GM19438 (cell line): ENCODE results near the gene HSD17B8.

Experiments used
- ATAC-seq: cut with Tn5 transposase; IDR thresholded peaks from one replicate; pipeline ENCODE4 v1.9.1; 2021; ENCODE audit warnings: low read depth; ENCODE audit not compliant: unreplicated experiment

HSD17B8 gene

DNA sequence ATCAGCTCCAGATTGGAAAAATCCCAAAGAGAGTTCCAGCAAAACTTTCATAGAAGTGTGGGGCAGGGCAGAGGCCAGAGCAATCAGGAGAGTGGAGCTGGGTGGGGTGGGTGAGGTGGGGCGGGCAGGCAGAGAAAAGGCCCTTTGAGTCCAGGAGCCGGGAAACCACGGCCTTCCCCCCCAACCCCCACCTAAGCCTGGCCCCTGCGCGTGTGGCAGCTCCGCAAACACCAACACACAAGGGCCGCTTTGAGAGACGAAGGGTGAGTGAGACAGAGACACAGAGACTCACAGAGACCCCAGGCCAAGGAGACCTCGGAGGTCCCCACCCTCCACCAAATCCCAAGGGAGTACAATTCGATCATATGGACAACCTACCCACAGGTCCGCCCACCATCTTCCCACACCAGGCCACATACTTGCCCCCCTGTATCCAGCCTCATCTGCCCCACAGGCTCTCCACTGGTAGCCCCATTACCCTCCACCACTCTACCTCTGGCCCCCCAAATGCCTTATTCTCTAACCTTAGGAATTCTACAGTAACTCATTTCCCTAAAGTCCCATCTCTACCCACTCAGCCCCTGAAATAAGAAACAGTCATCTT is 13.8 kb upstream of the HSD17B8 start:
- ATAC-seq, result no peak

- no peak for ATAC-seq
Observed at GRCh38 chr6:33191383-33192104, 12.9 kb upstream of the HSD17B8 start.

- ATAC-seq, result no peak
Observed at GRCh38 chr6:33192105-33192646, 12.3 kb upstream of the HSD17B8 start, which contains the start of gene COL11A2. TSS of gene COL11A2 (minus strand) at chr6:33192467. CDS start at chr6:33192240, 227 bp downstream.

DNA sequence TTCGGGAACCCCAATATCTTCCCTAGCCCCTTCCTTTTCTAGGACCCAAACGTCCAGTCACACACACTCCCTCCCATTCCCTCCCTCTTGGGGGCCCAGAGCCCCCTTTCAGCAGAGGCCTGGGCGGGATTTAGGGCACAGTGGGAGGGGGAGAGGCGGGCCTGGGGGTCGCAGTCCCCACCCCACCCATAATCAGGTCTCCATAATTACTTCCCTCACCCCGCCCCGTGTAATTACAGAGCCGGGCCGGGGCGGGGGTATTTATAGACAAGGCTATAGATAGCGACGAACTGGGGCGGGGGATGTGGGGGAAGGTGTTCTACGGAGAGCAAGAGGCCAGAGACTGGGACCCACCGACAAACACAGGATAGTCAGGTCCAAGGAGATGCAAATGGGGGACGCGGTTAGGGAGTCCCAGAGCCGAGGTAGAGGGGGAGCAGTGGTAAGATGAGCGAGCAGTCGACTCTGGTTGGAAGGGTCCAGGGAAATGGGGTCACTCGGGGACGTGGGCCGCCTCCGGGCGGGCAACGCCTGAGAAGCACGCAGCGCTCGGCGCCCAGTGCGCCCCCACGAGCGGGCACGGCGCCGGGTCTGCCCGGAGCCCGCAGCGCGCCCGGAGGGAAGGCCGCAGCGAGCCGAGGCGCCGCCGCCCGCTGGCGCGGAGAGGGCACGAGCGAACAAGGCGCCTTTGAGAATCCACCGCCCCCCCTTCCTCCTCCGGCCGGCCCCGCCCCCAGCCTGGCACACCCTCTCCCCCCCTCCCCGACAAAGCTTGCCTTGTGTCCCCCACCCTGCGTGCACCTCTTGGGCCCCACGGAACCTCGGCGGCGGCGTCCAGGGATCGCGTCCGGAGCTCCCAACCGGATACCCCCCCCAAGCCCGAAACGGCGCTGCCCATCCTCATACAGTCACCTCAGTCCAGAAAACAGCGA is 11.5 kb upstream of the HSD17B8 start:
- no peak for ATAC-seq

- no peak for ATAC-seq
Observed at GRCh38 chr6:33193619-33194018, 10.8 kb upstream of the HSD17B8 start.

GRCh38 chr6:33194431-33194979 is 9.9 kb upstream of the HSD17B8 start:
- ATAC-seq, result no peak

DNA sequence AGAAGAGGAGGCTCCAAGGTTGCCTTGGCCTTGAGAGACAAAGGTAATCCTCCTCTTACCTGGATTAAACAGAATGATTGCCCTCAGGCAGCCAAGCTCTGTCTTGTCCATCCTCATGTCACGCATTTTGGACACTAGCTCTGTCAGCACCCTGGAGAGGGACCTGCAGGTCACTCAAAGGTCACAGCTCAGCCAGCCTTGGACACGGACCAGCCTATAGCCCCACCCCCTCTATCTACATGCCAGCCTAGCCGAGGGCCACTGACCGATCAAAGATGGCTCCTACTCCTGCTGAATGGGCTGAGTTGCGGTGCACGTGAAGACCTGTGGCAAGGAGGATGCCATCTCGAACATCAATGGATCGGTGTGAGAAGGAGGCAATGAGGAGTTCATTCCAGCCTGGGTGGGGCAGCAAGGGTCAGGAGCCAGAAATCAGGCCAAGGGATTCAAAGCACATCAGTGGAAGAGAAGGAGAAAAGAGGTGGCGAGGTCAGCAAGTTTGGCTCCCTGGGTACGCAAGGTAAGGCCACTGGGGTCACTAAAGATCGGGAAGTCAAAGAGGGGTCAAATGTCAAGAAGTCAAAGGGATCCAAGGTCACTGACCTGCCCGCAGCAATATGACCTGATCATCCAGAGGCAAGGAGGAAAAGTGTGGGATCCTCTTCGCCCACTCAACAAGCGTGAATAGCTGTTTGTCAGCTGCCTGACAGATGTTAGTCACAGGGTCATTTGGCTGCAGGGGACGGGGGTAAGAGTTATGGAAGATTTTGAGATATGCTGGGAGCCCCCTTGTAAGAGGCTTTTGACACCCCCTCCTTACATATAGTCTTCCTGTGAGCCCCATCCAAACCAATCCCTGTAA is 8.9 kb upstream of the HSD17B8 start:
- ATAC-seq, result no peak

DNA sequence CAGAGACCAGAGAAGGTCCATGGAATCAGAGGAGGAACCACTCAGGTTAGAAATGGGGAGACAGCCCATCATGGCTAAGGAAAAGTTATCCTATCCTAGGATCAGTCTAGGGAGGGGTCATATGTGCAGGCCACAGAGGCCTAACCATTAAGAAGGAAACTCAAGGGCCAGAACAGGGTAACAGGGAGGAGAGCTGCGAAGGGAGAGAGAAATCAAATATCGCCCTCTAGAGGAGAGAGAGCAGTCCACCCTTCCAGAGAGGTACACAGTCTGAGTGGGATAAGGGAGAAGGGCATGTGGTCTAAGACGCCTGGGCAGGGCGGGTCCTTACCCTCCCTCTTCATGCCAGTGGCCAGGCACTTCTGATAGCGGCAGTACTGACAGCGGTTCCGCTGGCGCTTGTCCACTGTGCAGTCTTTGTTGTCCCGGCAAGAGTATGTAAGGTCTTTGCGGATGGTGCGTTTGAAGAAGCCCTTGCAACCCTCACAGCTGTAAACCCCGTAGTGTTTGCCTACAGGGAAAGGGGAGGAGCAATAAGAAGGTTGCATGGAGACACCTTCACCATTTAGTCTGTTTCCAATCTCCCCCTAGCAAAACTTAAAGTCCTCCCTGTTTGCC is 6.9 kb upstream of the HSD17B8 start:
- no peak for ATAC-seq

GRCh38 chr6:33198159-33198852 is 6.1 kb upstream of the HSD17B8 start:
- no peak for ATAC-seq

- ATAC-seq, result no peak
Observed at GRCh38 chr6:33198853-33199436, 5.5 kb upstream of the HSD17B8 start.

DNA sequence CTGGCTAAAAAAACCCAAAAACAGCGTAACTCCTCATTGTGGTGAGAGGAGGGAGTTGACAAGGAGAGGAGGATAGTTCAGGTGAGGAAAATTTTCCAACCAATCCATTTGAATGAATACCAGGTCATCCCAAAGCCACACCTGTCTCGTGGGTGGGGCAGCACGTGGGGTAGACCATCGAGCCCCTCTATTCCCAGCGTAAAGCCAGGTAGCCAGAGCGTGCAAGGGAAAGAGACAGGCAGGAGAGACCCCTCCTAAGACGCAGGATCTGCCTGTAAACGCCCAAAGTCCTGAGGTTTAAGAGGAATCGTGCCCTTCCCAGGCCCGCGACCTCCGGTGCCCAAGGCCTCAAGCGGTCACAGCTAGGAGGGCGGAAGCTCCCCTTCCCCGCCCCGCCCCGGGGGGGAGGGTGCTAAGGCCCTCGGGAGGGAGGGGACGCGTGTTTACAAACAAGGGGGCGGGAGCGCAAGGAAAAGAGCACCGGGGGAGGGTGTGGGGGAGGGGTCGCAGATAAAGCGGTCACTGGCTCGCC is 4.7 kb upstream of the HSD17B8 start:
- ATAC-seq, result peak; percentile 13

- ATAC-seq, result peak; percentile 53
Observed at GRCh38 chr6:33200219-33201146, 4.0 kb upstream of the HSD17B8 start, which contains the start of the genes RXRB and SLC39A7. TSS of gene RXRB (minus strand) at chr6:33200665. CDS start at chr6:33200476, 189 bp downstream. TSS of gene SLC39A7 (plus strand) at chr6:33200867. CDS start at chr6:33201246, 379 bp downstream.

GRCh38 chr6:33201147-33201545 is 3.3 kb upstream of the HSD17B8 start:
- ATAC-seq, result no peak

- no peak for ATAC-seq
Observed at GRCh38 chr6:33201935-33202334, 2.5 kb upstream of the HSD17B8 start.

DNA sequence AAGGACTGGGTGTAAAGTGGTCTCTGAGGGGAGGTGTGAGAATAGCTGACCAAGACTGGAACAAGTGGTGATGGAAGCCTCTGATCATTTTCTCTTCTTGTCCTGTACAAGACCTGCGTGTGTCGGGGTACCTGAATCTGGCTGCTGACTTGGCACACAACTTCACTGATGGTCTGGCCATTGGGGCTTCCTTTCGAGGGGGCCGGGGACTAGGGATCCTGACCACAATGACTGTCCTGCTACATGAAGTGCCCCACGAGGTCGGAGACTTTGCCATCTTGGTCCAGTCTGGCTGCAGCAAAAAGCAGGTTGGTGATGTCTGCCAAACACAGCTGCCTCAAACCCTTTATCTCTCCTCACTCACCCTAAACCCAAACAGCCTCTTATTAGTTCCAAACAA is 1.7 kb upstream of the HSD17B8 start:
- ATAC-seq, result no peak

DNA sequence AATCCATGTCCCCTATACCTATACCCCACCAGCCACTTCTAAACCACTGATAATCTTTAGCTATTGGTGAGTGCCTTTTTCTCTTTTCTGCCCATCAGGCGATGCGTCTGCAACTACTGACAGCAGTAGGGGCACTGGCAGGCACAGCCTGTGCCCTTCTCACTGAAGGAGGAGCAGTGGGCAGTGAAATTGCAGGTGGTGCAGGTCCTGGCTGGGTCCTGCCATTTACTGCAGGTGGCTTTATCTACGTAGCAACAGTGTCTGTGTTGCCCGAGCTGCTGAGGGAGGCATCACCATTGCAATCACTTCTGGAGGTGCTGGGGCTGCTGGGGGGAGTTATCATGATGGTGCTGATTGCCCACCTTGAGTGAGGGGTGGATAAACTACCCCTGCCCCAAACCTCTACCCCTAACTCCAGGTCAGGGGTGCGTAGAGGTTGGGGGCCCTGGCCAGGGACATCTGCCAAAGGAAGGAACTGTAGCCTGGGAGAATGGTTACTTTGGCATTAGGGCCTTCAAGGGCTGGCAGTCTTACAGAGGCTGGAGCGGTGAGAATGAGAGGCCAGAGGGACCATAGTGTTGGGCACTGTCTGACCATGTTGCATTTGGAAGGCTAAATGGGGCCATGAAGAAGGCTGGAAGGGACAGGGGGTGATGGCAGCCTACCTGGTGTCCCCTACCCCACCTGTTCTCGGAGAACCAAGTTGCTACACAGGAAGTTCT is 851 bp upstream of the HSD17B8 start:
- no peak for ATAC-seq
